ENCODE measurements around the gene SNX20.

Gene SNX20

GRCh38 chr16:50664270-50664669, 16.8 kb downstream of the SNX20 start:
- Histone ChIP-seq H3K27me3 (ENCODE audit: control insufficient read depth, insufficient read depth, low read length) (peaks cover 3% of the 10 kb centered on the region), H3K36me3 (ENCODE audit: control insufficient read depth, insufficient read depth, low read length) (no peaks in the 10 kb centered on the region), H3K4me3 (ENCODE audit: low read depth, low read length) (no peak overlapping the region), H3K9me3 (ENCODE audit: control insufficient read depth, insufficient read depth, low read length) (no peaks in the 10 kb centered on the region), H3K4me1 (ENCODE audit: control insufficient read depth, insufficient read depth, low read length) (no peaks in the 10 kb centered on the region), H3K9ac (ENCODE audit: low read depth, low read length) (no peak overlapping the region)

- Histone ChIP-seq H3K4me3 (ENCODE audit: low read depth, low read length) (no peak overlapping the region), H3K9ac (ENCODE audit: low read depth, low read length) (no peak overlapping the region), H3K36me3 (ENCODE audit: control insufficient read depth, insufficient read depth, low read length) (no peaks in the 10 kb centered on the region), H3K9me3 (ENCODE audit: control insufficient read depth, insufficient read depth, low read length) (no peaks in the 10 kb centered on the region), H3K4me1 (ENCODE audit: control insufficient read depth, insufficient read depth, low read length) (no peaks in the 10 kb centered on the region), H3K27me3 (ENCODE audit: control insufficient read depth, insufficient read depth, low read length) (peaks cover 3% of the 10 kb centered on the region)
Measured at GRCh38 chr16:50662306-50662940, 18.7 kb downstream of the SNX20 start.

- H3K4me3 ChIP-seq (ENCODE audit: low read depth, low read length): no peak overlapping the region
- H3K27me3 ChIP-seq (ENCODE audit: control insufficient read depth, insufficient read depth, low read length): peaks cover 3% of the 10 kb centered on the region
- no peaks in the 10 kb centered on the region for H3K36me3 ChIP-seq (ENCODE audit: control insufficient read depth, insufficient read depth, low read length)
- H3K9ac ChIP-seq (ENCODE audit: low read depth, low read length): no peak overlapping the region
- H3K9me3 ChIP-seq (ENCODE audit: control insufficient read depth, insufficient read depth, low read length): no peaks in the 10 kb centered on the region
- H3K4me1 ChIP-seq (ENCODE audit: control insufficient read depth, insufficient read depth, low read length): no peaks in the 10 kb centered on the region
Measured at GRCh38 chr16:50659806-50660205, 21.3 kb downstream of the SNX20 start.

DNA sequence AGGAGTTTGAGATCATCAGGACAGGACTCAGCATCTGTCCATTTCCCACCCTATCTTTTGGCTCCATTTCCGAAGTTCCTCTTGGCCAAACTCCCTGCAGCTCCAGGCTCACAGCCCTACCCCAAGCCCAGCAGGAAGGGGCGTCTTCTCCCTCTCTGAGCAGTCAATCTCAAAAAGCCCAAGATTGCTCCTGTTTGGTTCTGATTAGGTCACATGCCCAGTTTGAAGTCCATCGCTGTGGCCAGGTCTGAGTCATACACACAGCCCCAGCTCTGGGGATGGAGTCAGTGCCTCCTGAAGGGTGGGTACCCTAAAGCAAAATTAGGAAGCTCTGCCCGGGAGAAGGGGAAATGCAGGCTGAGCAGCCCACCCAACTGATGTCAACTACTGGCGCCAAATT, 23.9 kb downstream of the SNX20 start:
- Histone ChIP-seq H3K9me3 (ENCODE audit: control insufficient read depth, insufficient read depth, low read length) (no peaks in the 10 kb centered on the region), H3K9ac (ENCODE audit: low read depth, low read length) (no peak overlapping the region), H3K4me3 (ENCODE audit: low read depth, low read length) (no peak overlapping the region), H3K27me3 (ENCODE audit: control insufficient read depth, insufficient read depth, low read length) (no peaks in the 10 kb centered on the region), H3K4me1 (ENCODE audit: control insufficient read depth, insufficient read depth, low read length) (no peaks in the 10 kb centered on the region), H3K36me3 (ENCODE audit: control insufficient read depth, insufficient read depth, low read length) (no peaks in the 10 kb centered on the region)

GRCh38 chr16:50655558-50656055, 25.5 kb downstream of the SNX20 start:
- Histone ChIP-seq H3K9me3 (ENCODE audit: control insufficient read depth, insufficient read depth, low read length) (no peaks in the 10 kb centered on the region), H3K4me3 (ENCODE audit: low read depth, low read length) (no peak overlapping the region), H3K4me1 (ENCODE audit: control insufficient read depth, insufficient read depth, low read length) (no peaks in the 10 kb centered on the region), H3K27me3 (ENCODE audit: control insufficient read depth, insufficient read depth, low read length) (no peaks in the 10 kb centered on the region), H3K9ac (ENCODE audit: low read depth, low read length) (no peak overlapping the region), H3K36me3 (ENCODE audit: control insufficient read depth, insufficient read depth, low read length) (no peaks in the 10 kb centered on the region)

- Histone ChIP-seq H3K36me3 (ENCODE audit: control insufficient read depth, insufficient read depth, low read length) (no peaks in the 10 kb centered on the region), H3K4me1 (ENCODE audit: control insufficient read depth, insufficient read depth, low read length) (no peaks in the 10 kb centered on the region), H3K4me3 (ENCODE audit: low read depth, low read length) (no peak overlapping the region), H3K9me3 (ENCODE audit: control insufficient read depth, insufficient read depth, low read length) (no peaks in the 10 kb centered on the region), H3K9ac (ENCODE audit: low read depth, low read length) (no peak overlapping the region), H3K27me3 (ENCODE audit: control insufficient read depth, insufficient read depth, low read length) (no peaks in the 10 kb centered on the region)
Measured at GRCh38 chr16:50653633-50654519, 27.2 kb downstream of the SNX20 start.

GRCh38 chr16:50652836-50653425, 28.2 kb downstream of the SNX20 start:
- H3K4me3 ChIP-seq (ENCODE audit: low read depth, low read length): no peak overlapping the region

GRCh38 chr16:50651835-50652438, 29.2 kb downstream of the SNX20 start:
- H3K4me3 ChIP-seq (ENCODE audit: low read depth, low read length): no peak overlapping the region
- no peaks in the 10 kb centered on the region for H3K36me3 ChIP-seq (ENCODE audit: control insufficient read depth, insufficient read depth, low read length)
- no peak overlapping the region for H3K9ac ChIP-seq (ENCODE audit: low read depth, low read length)
- H3K27me3 ChIP-seq (ENCODE audit: control insufficient read depth, insufficient read depth, low read length): no peaks in the 10 kb centered on the region
- H3K9me3 ChIP-seq (ENCODE audit: control insufficient read depth, insufficient read depth, low read length): no peaks in the 10 kb centered on the region
- no peaks in the 10 kb centered on the region for H3K4me1 ChIP-seq (ENCODE audit: control insufficient read depth, insufficient read depth, low read length)

More at GRCh38 chr16:50652836-50653425, 28.2 kb downstream of the SNX20 start:
- no peaks in the 10 kb centered on the region for H3K27me3 ChIP-seq (ENCODE audit: control insufficient read depth, insufficient read depth, low read length)
- no peaks in the 10 kb centered on the region for H3K4me1 ChIP-seq (ENCODE audit: control insufficient read depth, insufficient read depth, low read length)
- H3K9ac ChIP-seq (ENCODE audit: low read depth, low read length): no peak overlapping the region
- H3K36me3 ChIP-seq (ENCODE audit: control insufficient read depth, insufficient read depth, low read length): no peaks in the 10 kb centered on the region
- no peaks in the 10 kb centered on the region for H3K9me3 ChIP-seq (ENCODE audit: control insufficient read depth, insufficient read depth, low read length)

DNA sequence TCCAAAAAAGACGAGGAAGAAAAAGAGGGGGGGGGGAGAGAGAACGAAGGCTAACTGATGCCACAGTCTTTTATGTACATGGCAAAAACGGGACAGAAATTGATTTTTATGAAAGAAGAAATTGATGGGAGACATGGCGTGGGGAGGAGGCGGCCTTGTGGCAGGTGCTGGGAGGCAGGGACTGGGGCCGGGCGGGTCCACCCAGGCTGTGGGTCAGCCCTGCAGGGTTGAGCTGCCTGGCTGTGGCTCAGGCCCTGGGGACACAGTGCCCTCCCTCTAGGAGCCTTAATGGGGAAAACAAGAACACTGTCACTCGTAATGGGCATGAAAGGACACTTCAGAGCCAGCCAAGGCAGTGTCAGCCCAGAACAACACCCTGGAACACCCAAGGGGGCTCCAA, 34.8 kb downstream of the SNX20 start:
- no peak overlapping the region for H3K4me3 ChIP-seq (ENCODE audit: low read depth, low read length)
- H3K36me3 ChIP-seq (ENCODE audit: control insufficient read depth, insufficient read depth, low read length): no peaks in the 10 kb centered on the region
- H3K9ac ChIP-seq (ENCODE audit: low read depth, low read length): no peak overlapping the region
- H3K27me3 ChIP-seq (ENCODE audit: control insufficient read depth, insufficient read depth, low read length): no peaks in the 10 kb centered on the region
- H3K9me3 ChIP-seq (ENCODE audit: control insufficient read depth, insufficient read depth, low read length): no peaks in the 10 kb centered on the region
- H3K4me1 ChIP-seq (ENCODE audit: control insufficient read depth, insufficient read depth, low read length): no peaks in the 10 kb centered on the region

GRCh38 chr16:50645563-50646220, 35.4 kb downstream of the SNX20 start:
- no peaks in the 10 kb centered on the region for H3K27me3 ChIP-seq (ENCODE audit: control insufficient read depth, insufficient read depth, low read length)
- H3K4me1 ChIP-seq (ENCODE audit: control insufficient read depth, insufficient read depth, low read length): no peaks in the 10 kb centered on the region
- H3K36me3 ChIP-seq (ENCODE audit: control insufficient read depth, insufficient read depth, low read length): no peaks in the 10 kb centered on the region
- no peaks in the 10 kb centered on the region for H3K9me3 ChIP-seq (ENCODE audit: control insufficient read depth, insufficient read depth, low read length)
- H3K4me3 ChIP-seq (ENCODE audit: low read depth, low read length): no peak overlapping the region
- H3K9ac ChIP-seq (ENCODE audit: low read depth, low read length): no peak overlapping the region

GRCh38 chr16:50644729-50645128, 36.4 kb downstream of the SNX20 start:
- H3K9ac ChIP-seq (ENCODE audit: low read depth, low read length): no peak overlapping the region
- no peak overlapping the region for H3K4me3 ChIP-seq (ENCODE audit: low read depth, low read length)
- no peaks in the 10 kb centered on the region for H3K9me3 ChIP-seq (ENCODE audit: control insufficient read depth, insufficient read depth, low read length)
- no peaks in the 10 kb centered on the region for H3K27me3 ChIP-seq (ENCODE audit: control insufficient read depth, insufficient read depth, low read length)
- no peaks in the 10 kb centered on the region for H3K4me1 ChIP-seq (ENCODE audit: control insufficient read depth, insufficient read depth, low read length)
- no peaks in the 10 kb centered on the region for H3K36me3 ChIP-seq (ENCODE audit: control insufficient read depth, insufficient read depth, low read length)

All from iPS-15b (cell line).